PC-9 (cell line): ENCODE results near the gene SIDT1.

Experiments used
- CTCF ChIP-seq: fragments of 200-600 bp; sonication (generic); conservative IDR thresholded peaks from 2 replicates; pipeline ENCODE4 v1.6.1; 2017; ENCODE audit warnings: mixed run types, antibody characterized with exemption, mild to moderate bottlenecking, moderate library complexity
- EZH2 ChIP-seq: fragments of 200-600 bp; sonication (generic); IDR thresholded peaks from 2 replicates; pipeline ENCODE4 v1.8.0; 2017; ENCODE audit warnings: antibody characterized with exemption, low read depth

GRCh38 chr3:113649174-113649845 is 117.0 kb downstream of the SIDT1 start:
- no peak for TF ChIP-seq CTCF
- TF ChIP-seq EZH2: no peak
